Fibroblast of the aortic adventitia (primary cell): ENCODE data around the gene C20orf173. TPM values are rescaled to one million over a fixed set of nuclear protein-coding genes. Genes with fewer than 3 reads are reported as not detected.
"Not testable (repeated sequence)": the region's sequence is repeated elsewhere in the genome, so short reads cannot be mapped to it uniquely, and the experiment has no call there.

Experiments used
- DNase-seq: peaks from one replicate; pipeline ENCODE4 v3.0.0-alpha.2; 2010; ENCODE audit warnings: low read depth
- H3K4me3 ChIP-seq: 2 replicates; pipeline ENCODE4 v1.5.1; 2011; ENCODE audit warnings: low read depth, mild to moderate bottlenecking, control low read depth, low read length, moderate library complexity
- CTCF ChIP-seq: IDR thresholded peaks from 2 replicates; pipeline ENCODE4 v1.5.1; 2011; ENCODE audit warnings: mild to moderate bottlenecking, low read length, control low read depth, inconsistent platforms; ENCODE audit not compliant: insufficient read depth
- total RNA-seq: library from RNA; depleted of rRNA; stranded (reverse); fragments of >200 nt; gene quantifications from 2 replicates; pipeline ENCODE4 v1.2.3, GENCODE V29; 2012; ENCODE audit warnings: low replicate concordance

Gene C20orf173
- total RNA-seq, 1 donor, result not detected

GRCh38 chr20:35560105-35560511 is 30.7 kb upstream of the C20orf173 start:
- no peak overlapping the region for H3K4me3 ChIP-seq
- DNase-seq, result no peak
- no peak for TF ChIP-seq CTCF

GRCh38 chr20:35559042-35559693 is 29.7 kb upstream of the C20orf173 start:
- no peak for DNase-seq
- no peak overlapping the region for H3K4me3 ChIP-seq
- no peak for TF ChIP-seq CTCF

- no peak overlapping the region for H3K4me3 ChIP-seq
- no peak for TF ChIP-seq CTCF
- DNase-seq, result no peak
These were observed 29.0 kb upstream of the C20orf173 start for GRCh38 chr20:35558451-35558850.

GRCh38 chr20:35556871-35557270 is 27.4 kb upstream of the C20orf173 start:
- no peak overlapping the region for H3K4me3 ChIP-seq
- DNase-seq, result no peak
- no peak for TF ChIP-seq CTCF

- TF ChIP-seq CTCF, result no peak
- no peak for DNase-seq
- no peak overlapping the region for H3K4me3 ChIP-seq
These were observed 26.6 kb upstream of the C20orf173 start for GRCh38 chr20:35555951-35556645.

GRCh38 chr20:35555461-35555860 is 26.0 kb upstream of the C20orf173 start:
- H3K4me3 ChIP-seq, DNase-seq: not testable (repeated sequence)

GRCh38 chr20:35552914-35553313 is 23.5 kb upstream of the C20orf173 start:
- no peak overlapping the region for H3K4me3 ChIP-seq
- DNase-seq, result no peak
- no peak for TF ChIP-seq CTCF
